H1 (cell line): ENCODE measurements around the gene MAD2L1. TPM values are rescaled to one million over a fixed set of nuclear protein-coding genes. Genes with fewer than 3 reads are reported as not detected.

Experiments used
- ASH2L ChIP-seq: fragments of 200-600, 300-600 bp; sonication (generic); IDR thresholded peaks from one replicate; pipeline ENCODE4 v1.7.1; 2017; ENCODE audit warnings: low read length
- ATF3 ChIP-seq: IDR thresholded peaks from 2 replicates; pipeline ENCODE4 v1.6.1; 2011; ENCODE audit warnings: low read depth, mild to moderate bottlenecking, low read length; ENCODE audit not compliant: insufficient read depth
- BRCA1 ChIP-seq: IDR thresholded peaks from 2 replicates; pipeline ENCODE4 v1.6.1; 2012; ENCODE audit warnings: low read depth, low read length, improper control_type of control experiment
- CHD1 ChIP-seq: IDR thresholded peaks from 2 replicates; pipeline ENCODE4 v1.6.1; 2012; ENCODE audit warnings: low read depth, low read length, improper control_type of control experiment
- CHD2 ChIP-seq: IDR thresholded peaks from 2 replicates; pipeline ENCODE4 v1.6.1; 2012; ENCODE audit warnings: low read length, improper control_type of control experiment
- E2F6 ChIP-seq: IDR thresholded peaks from 2 replicates; pipeline ENCODE4 v1.6.1; 2012; ENCODE audit warnings: inconsistent platforms
- EP300 ChIP-seq, 2 experiments: IDR thresholded peaks; 1 replicate in 1 of 2; 2 replicates in 1 of 2; pipeline ENCODE4 v1.6.1; 2011 to 2012; ENCODE audit warnings: low read depth in 2 of 2, low read length in 2 of 2, mild to moderate bottlenecking in 2 of 2, borderline replicate concordance in 1 of 2, inconsistent platforms in 1 of 2, moderate library complexity in 1 of 2
- MAX ChIP-seq: IDR thresholded peaks from 2 replicates; pipeline ENCODE4 v1.6.1; 2012; ENCODE audit warnings: inconsistent platforms
- PHF8 ChIP-seq: fragments of 200-600 bp; sonication (generic); conservative IDR thresholded peaks from 2 replicates; pipeline ENCODE4 v1.7.1; 2012; ENCODE audit warnings: low read depth, mild to moderate bottlenecking, inconsistent platforms, low read length, moderate library complexity
- POLR2A ChIP-seq, 2 experiments: IDR thresholded peaks; 1 replicate in 1 of 2; 2 replicates in 1 of 2; pipeline ENCODE4 v1.6.1; 2011; ENCODE audit warnings: low read depth in 2 of 2, low read length in 2 of 2, mild to moderate bottlenecking in 2 of 2; ENCODE audit errors: control extremely low read depth in 1 of 2
- RBBP5 ChIP-seq: IDR thresholded peaks from 2 replicates; pipeline ENCODE4 v1.7.1; 2012; ENCODE audit warnings: low read depth, mild to moderate bottlenecking, inconsistent platforms, low read length, moderate library complexity, borderline replicate concordance
- RNF2 ChIP-seq: fragments of 200-900, 300-1000 bp; sonication (generic); IDR thresholded peaks from 2 replicates; pipeline ENCODE4 v1.7.1; 2016; ENCODE audit warnings: borderline replicate concordance, low read depth, mild to moderate bottlenecking, antibody characterized with exemption, low read length; ENCODE audit not compliant: poor library complexity, severe bottlenecking; ENCODE audit errors: missing control alignments
- SAP30 ChIP-seq: fragments of 300-600 bp; sonication (generic); IDR thresholded peaks from 2 replicates; pipeline ENCODE4 v1.7.1; 2012; ENCODE audit warnings: low read length, moderate library complexity, mild to moderate bottlenecking, inconsistent platforms; ENCODE audit not compliant: insufficient read depth, insufficient replicate concordance
- SP4 ChIP-seq: IDR thresholded peaks from 2 replicates; pipeline ENCODE4 v1.6.1; 2012; ENCODE audit warnings: low read length, inconsistent platforms
- TBP ChIP-seq: IDR thresholded peaks from 2 replicates; pipeline ENCODE4 v1.6.1; 2011; ENCODE audit warnings: low read depth, low read length, improper control_type of control experiment
- TCF12 ChIP-seq: IDR thresholded peaks from 2 replicates; pipeline ENCODE4 v1.6.1; 2011; ENCODE audit warnings: low read depth, mild to moderate bottlenecking, low read length
- USF2 ChIP-seq: IDR thresholded peaks from 2 replicates; pipeline ENCODE4 v1.6.1; 2011; ENCODE audit warnings: low read length, improper control_type of control experiment
- YY1 ChIP-seq: IDR thresholded peaks from 2 replicates; pipeline ENCODE4 v1.6.1; 2011; ENCODE audit warnings: low read depth, mild to moderate bottlenecking, low read length
- polyA plus RNA-seq, 7 experiments: library from polyadenylated mRNA; depleted of rRNA in 3 of 7; stranded (reverse) in 5 of 7; unstranded in 2 of 7; fragments of >200 nt in 5 of 7; fragments of 200-250 nt in 2 of 7; gene quantifications; 1 replicate in 5 of 7; 2 replicates in 1 of 7; 4 replicates in 1 of 7; pipeline versions ENCODE4 v1.2.1 to v1.2.3, GENCODE V29; 2011 to 2013; ENCODE audit warnings: missing spikeins in 2 of 7, mixed read lengths in 2 of 7
- total RNA-seq: library from RNA; stranded (reverse); fragmentation: NEBNext Ultra II Directional; extraction: Animal tissue kit (Norgen Biotek cat#: 25700); gene quantifications from 2 replicates; pipeline ENCODE4 v1.2.1, GENCODE V29; 2021

The MAD2L1 gene
- total and polyA plus RNA-seq, 2 of the 8 experiments (the other 6 are each of a cell fraction or from before 2014, with no cell fraction given), result 51.1 to 88.1 TPM

GRCh38 chr4:120066517-120067340 is at the start of gene MAD2L1 (continued):
- peak; percentile 88 for TF ChIP-seq ASH2L
- peak; percentile 69; the same call in 1 of the 2 replicates for TF ChIP-seq BRCA1
- peak; percentile 80 for TF ChIP-seq MAX
- peak; percentile 71 for TF ChIP-seq USF2
- peak; percentile 89 for TF ChIP-seq CHD2
- no peak; the same call in 1 of the 2 replicates for TF ChIP-seq CHD1
- TF ChIP-seq RNF2, result no peak
- 0 out of 2 replicates have a peak, but pooled peaks have one; percentile 52 for TF ChIP-seq SP4
- peak; percentile 59 for TF ChIP-seq TBP
- TF ChIP-seq E2F6, result peak; percentile 79
- TF ChIP-seq SAP30, result peak; percentile 71
- peak; percentile 59 to 88 for TF ChIP-seq POLR2A (IDR thresholded peaks at IDR 0.05; ENCODE audit: control extremely low read depth in 1 of 2, low read depth in 2 of 2, low read length in 2 of 2)
- no peak for TF ChIP-seq TCF12
- peak; percentile 93 for TF ChIP-seq PHF8
- peak in 1 of 2 experiments; percentile 3; a peak in 1 of 3 replicates for TF ChIP-seq EP300 (IDR thresholded peaks at IDR 0.05; ENCODE audit: borderline replicate concordance in 1 of 2, low read depth in 2 of 2, low read length in 2 of 2)
- peak; percentile 75 for TF ChIP-seq RBBP5
- no peak for TF ChIP-seq YY1
- peak; percentile 48; the same call in 1 of the 2 replicates for TF ChIP-seq ATF3
